GM13976 (cell line): ENCODE measurements around the gene VWA3B.

Experiments
- DNase-seq: peaks from one replicate; pipeline ENCODE4 v3.0.0; 2012; ENCODE audit warnings: low spot score
- in situ Hi-C: fragments of 300-500 bp; cut with MboI; formaldehyde crosslinking; loops from one replicate; pipeline ENCODE4 v1.12.0; 2022; ENCODE audit warnings: low sequenced_read_pairs, mixed read lengths, inconsistent platforms; ENCODE audit not compliant: unreplicated experiment
- TF ChIP-seq, protein P1 (sequence below): IDR thresholded peaks from 2 replicates; pipeline ENCODE4 v1.5.1; 2012; ENCODE audit warnings: borderline replicate concordance, mild to moderate bottlenecking; ENCODE audit not compliant: insufficient read depth; ENCODE audit errors: extremely low read depth, missing control alignments, control extremely low read depth

The VWA3B gene

DNA sequence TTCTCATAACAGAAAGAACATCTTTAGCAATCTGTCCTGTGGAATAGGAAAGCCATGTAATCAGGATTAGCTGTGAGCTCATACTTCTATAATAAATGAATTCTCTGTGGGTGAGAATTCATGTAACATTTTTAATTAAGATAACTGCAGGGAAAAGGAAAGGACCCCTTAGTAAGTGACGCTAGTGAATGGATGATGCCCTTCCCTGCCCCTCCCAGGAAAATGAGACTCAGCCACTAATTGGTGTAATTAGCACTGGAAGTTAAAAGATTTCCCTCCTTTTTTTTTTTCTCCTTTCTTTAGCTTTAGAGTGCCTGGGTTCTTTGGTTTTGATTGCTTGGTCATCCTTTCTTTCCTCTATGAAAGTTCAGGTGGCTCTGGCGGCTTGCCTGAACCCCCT lies 90.3 kb downstream of the VWA3B start:
- TF ChIP-seq, protein P1, sequence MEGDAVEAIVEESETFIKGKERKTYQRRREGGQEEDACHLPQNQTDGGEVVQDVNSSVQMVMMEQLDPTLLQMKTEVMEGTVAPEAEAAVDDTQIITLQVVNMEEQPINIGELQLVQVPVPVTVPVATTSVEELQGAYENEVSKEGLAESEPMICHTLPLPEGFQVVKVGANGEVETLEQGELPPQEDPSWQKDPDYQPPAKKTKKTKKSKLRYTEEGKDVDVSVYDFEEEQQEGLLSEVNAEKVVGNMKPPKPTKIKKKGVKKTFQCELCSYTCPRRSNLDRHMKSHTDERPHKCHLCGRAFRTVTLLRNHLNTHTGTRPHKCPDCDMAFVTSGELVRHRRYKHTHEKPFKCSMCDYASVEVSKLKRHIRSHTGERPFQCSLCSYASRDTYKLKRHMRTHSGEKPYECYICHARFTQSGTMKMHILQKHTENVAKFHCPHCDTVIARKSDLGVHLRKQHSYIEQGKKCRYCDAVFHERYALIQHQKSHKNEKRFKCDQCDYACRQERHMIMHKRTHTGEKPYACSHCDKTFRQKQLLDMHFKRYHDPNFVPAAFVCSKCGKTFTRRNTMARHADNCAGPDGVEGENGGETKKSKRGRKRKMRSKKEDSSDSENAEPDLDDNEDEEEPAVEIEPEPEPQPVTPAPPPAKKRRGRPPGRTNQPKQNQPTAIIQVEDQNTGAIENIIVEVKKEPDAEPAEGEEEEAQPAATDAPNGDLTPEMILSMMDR, result no peak
- in situ Hi-C loops, result no loop called here
- DNase-seq, result no peak

DNA sequence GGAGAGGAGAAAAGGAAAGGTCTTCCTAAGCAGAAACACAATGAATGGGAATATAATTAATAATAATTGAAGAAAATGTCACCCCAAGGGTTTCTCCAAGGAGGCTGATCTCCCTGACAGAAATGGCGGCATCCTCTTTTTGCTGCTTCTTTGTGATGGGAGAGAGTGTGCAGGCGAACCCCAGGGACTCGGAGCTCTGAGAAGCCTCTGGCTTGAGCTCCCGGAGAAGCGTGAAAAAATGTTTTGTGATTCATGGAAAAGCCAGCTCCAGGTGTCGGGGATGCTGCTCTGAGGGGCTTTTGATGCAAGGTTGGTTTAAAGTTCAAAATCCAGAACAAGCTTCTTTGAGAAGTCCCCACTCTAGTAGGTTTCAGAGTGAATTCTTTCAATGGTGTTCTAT lies 91.0 kb downstream of the VWA3B start:
- DNase-seq, result no peak
- in situ Hi-C loops, result no loop called here
- TF ChIP-seq, protein P1, result no peak

DNA sequence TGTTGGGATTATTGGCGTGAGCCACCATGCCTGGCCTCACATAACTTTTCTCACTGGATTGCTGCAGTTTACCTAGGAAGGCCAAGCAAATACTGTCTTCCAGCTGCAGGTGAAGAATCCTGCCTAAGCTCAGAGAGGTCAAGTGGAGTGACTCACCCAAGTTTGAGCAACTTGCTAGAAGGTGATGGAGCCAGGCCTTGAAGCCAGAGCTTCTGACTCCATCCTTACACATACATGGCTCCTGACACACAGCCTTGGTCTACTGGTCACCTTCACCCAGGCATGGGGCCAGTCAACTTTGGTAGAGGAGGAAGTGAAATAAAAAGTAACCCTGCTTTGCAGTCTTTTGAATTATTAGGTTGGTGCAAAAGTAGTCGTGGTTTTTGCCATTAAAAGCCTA lies 93.5 kb downstream of the VWA3B start:
- DNase-seq, result no peak
- in situ Hi-C loops, result no loop called here
- TF ChIP-seq, protein P1, result no peak

DNA sequence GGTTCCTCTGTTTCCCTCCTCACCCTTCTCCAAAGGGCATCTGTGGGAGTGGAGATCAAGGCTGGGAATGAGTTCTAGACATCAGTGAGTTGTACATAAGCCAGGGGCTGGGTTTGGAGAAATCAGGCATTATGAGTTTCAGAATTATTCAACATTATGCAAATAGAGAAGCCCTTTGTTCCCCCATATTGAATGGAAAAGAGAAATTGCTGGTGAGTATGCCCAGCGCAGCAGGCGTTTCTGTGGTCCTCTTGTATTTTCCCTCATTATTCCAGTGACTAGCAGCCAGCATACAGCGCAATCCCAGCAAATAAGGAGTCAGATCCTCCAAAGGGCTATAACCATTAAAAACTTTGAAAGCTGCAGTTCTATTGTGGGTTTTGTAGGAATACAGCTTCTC lies 94.4 kb downstream of the VWA3B start:
- DNase-seq, result no peak
- TF ChIP-seq, protein P1, result no peak
- in situ Hi-C loops, result no loop called here

DNA sequence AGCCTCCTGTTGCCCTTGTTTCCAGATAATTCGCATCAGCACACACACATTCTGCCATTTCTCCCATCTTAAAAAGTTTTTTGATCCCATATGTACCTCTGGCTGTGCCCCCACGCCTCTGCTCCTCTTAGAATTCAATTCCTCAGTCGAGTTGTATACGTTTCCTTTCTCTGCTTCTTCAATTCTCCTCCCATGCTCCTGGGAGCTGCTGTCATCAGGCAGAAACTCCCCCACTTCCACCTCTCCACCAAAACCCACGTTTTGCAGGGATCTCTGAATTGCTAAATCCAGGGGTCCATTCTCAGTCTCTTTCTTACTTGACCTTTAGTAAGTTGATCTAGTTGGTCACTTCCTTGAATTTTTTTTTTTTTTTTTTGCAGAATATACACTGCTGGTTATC lies 98.8 kb downstream of the VWA3B start:
- in situ Hi-C loops, result no loop called here
- DNase-seq, result no peak
- TF ChIP-seq, protein P1, result no peak

DNA sequence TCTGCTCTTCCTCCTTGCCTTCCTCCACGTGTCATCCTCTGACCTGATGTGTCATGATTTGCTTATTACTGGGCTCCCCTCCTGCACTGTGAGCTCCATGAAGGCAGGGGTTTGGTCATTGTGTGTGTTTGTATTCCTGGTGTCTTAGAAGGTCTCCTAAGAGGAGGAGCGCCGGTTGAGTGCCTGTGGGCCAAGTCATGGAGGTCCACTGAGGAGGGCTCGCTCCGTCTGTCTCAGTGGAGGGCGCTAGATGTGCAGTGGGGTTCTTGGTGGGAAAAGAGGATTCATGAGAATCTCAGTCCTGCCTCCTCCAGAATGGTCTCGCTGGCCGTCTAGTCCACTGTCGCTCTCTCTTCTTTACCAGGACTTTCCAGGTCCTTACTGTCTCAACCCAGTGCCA lies 100.2 kb downstream of the VWA3B start:
- TF ChIP-seq, protein P1, result no peak
- in situ Hi-C loops, result no loop called here
- DNase-seq, result no peak
